MM.1S (cell line): Measurements from ENCODE around the gene CSRP1.

Experiments used
- DNase-seq: peaks from one replicate; pipeline ENCODE4 v3.0.0-alpha.2; 2015
- H2AFZ ChIP-seq: fragments of 300-600 bp; sonication (generic); 2 replicates; pipeline ENCODE4 v1.6.0; 2016; ENCODE audit warnings: antibody characterized with exemption, low read length
- H3F3A ChIP-seq: fragments of 300-600 bp; sonication (generic); 2 replicates; pipeline ENCODE4 v1.6.1; 2016; ENCODE audit warnings: mild to moderate bottlenecking, antibody characterized with exemption, low read length, moderate library complexity, mixed read lengths; ENCODE audit not compliant: insufficient read depth
- H3K27ac ChIP-seq: fragments of 300-600 bp; sonication (generic); 2 replicates; pipeline ENCODE4 v1.5.1; 2016; ENCODE audit warnings: mild to moderate bottlenecking, low read length
- H3K27me3 ChIP-seq: fragments of 300-600 bp; sonication (generic); replicated peaks from 2 replicates; pipeline ENCODE4 v1.6.0; 2016; ENCODE audit warnings: low read length; ENCODE audit not compliant: insufficient read depth
- H3K36me3 ChIP-seq: fragments of 300-600 bp; sonication (generic); replicated peaks from 2 replicates; pipeline ENCODE4 v1.6.1; 2016; ENCODE audit warnings: mild to moderate bottlenecking, low read length, mixed read lengths; ENCODE audit not compliant: insufficient read depth
- H3K4me1 ChIP-seq: fragments of 300-600 bp; sonication (generic); 2 replicates; pipeline ENCODE4 v1.6.1; 2016; ENCODE audit warnings: low read length, mixed read lengths
- H3K4me2 ChIP-seq: fragments of 300-600 bp; sonication (generic); 2 replicates; pipeline ENCODE4 v1.6.0; 2016; ENCODE audit warnings: low read depth, low read length
- H3K4me3 ChIP-seq: fragments of 300-600 bp; sonication (generic); 2 replicates; pipeline ENCODE4 v1.5.1; 2016; ENCODE audit warnings: low read length, mixed read lengths
- H3K79me2 ChIP-seq: fragments of 300-600 bp; sonication (generic); 2 replicates; pipeline ENCODE4 v1.6.1; 2016; ENCODE audit warnings: mixed run types, low read length, mixed read lengths
- H3K9ac ChIP-seq: fragments of 300-600 bp; sonication (generic); 2 replicates; pipeline ENCODE4 v1.6.1; 2016; ENCODE audit warnings: low read length, mixed read lengths
- H3K9me2 ChIP-seq: fragments of 300-600 bp; sonication (generic); replicated peaks from 2 replicates; pipeline ENCODE4 v1.6.1; 2016; ENCODE audit warnings: mild to moderate bottlenecking, low read length, mixed read lengths; ENCODE audit not compliant: insufficient read depth
- H3K9me3 ChIP-seq: fragments of 300-600 bp; sonication (generic); replicated peaks from 2 replicates; pipeline ENCODE4 v1.6.1; 2016; ENCODE audit warnings: mild to moderate bottlenecking, low read length, mixed read lengths; ENCODE audit not compliant: insufficient read depth
- H4K20me1 ChIP-seq: fragments of 300-600 bp; sonication (generic); 2 replicates; pipeline ENCODE4 v1.6.1; 2016; ENCODE audit warnings: mild to moderate bottlenecking, low read length, moderate library complexity, mixed read lengths; ENCODE audit not compliant: insufficient read depth
- CTCF ChIP-seq: fragments of 300-600 bp; sonication (generic); IDR thresholded peaks from 2 replicates; pipeline ENCODE4 v1.5.1; 2016; ENCODE audit warnings: antibody characterized with exemption, low read length, mixed read lengths
- EZH2 ChIP-seq: fragments of 300-600 bp; sonication (generic); optimal IDR thresholded peaks from 2 replicates; pipeline ENCODE3; 2017; ENCODE audit warnings: low read depth, mild to moderate bottlenecking, antibody characterized with exemption, low read length, mixed read lengths
- EZH2phosphoT487 ChIP-seq: fragments of 300-600 bp; sonication (generic); IDR thresholded peaks from 2 replicates; pipeline ENCODE4 v1.6.1; 2018; ENCODE audit warnings: antibody characterized with exemption, low read length

CSRP1 gene

GRCh38 chr1:201502511-201502857, 4.4 kb downstream of the CSRP1 start:
- Histone ChIP-seq H3K36me3 (no peaks in the 10 kb centered on the region), H3K79me2 (peaks cover 72% of the 10 kb centered on the region), H2AFZ (no peak overlapping the region), H3K9me3 (no peaks in the 10 kb centered on the region), H3K4me3 (no peak overlapping the region), H3K9me2 (no peaks in the 10 kb centered on the region), H3F3A (peaks cover 20% of the 10 kb centered on the region), H3K27me3 (no peaks in the 10 kb centered on the region), H3K4me1 (peaks cover 19% of the 10 kb centered on the region), H3K27ac (no peak overlapping the region), H4K20me1 (no peaks in the 10 kb centered on the region), H3K4me2 (no peak overlapping the region), H3K9ac (no peak overlapping the region)
- TF ChIP-seq EZH2 (no peak), CTCF (no peak), EZH2phosphoT487 (no peak)
- DNase-seq: no peak

GRCh38 chr1:201501812-201502510, 5.0 kb downstream of the CSRP1 start:
- TF ChIP-seq EZH2phosphoT487: no peak
- no peak for TF ChIP-seq EZH2
- TF ChIP-seq CTCF: no peak
- H3K4me1 ChIP-seq: peaks cover 15% of the 10 kb centered on the region
- H3K9me3 ChIP-seq: no peaks in the 10 kb centered on the region
- peaks cover 16% of the 10 kb centered on the region for H3F3A ChIP-seq
- DNase-seq: no peak
- H3K4me2 ChIP-seq: no peak overlapping the region
- peaks cover 72% of the 10 kb centered on the region for H3K79me2 ChIP-seq
- H3K27me3 ChIP-seq: no peaks in the 10 kb centered on the region
- no peak overlapping the region for H3K9ac ChIP-seq
- no peaks in the 10 kb centered on the region for H3K36me3 ChIP-seq
- no peaks in the 10 kb centered on the region for H4K20me1 ChIP-seq
- no peak overlapping the region for H2AFZ ChIP-seq
- H3K9me2 ChIP-seq: no peaks in the 10 kb centered on the region
- no peak overlapping the region for H3K4me3 ChIP-seq
- no peak overlapping the region for H3K27ac ChIP-seq

GRCh38 chr1:201501144-201501543, 5.8 kb downstream of the CSRP1 start:
- Histone ChIP-seq H3K9me2 (no peaks in the 10 kb centered on the region), H3K79me2 (peaks cover 74% of the 10 kb centered on the region), H2AFZ (no peak overlapping the region), H3K36me3 (no peaks in the 10 kb centered on the region), H3K9ac (no peak overlapping the region), H4K20me1 (no peaks in the 10 kb centered on the region), H3K9me3 (no peaks in the 10 kb centered on the region), H3K27ac (no peak overlapping the region), H3K4me1 (peaks cover 13% of the 10 kb centered on the region), H3K4me2 (no peak overlapping the region), H3K27me3 (no peaks in the 10 kb centered on the region), H3F3A (peaks cover 9% of the 10 kb centered on the region), H3K4me3 (no peak overlapping the region)
- TF ChIP-seq EZH2 (no peak), CTCF (no peak), EZH2phosphoT487 (no peak)
- no peak for DNase-seq
